Esophagus squamous epithelium (tissue), 5 donors: Measurements from ENCODE around the gene PRR12. TPM values are rescaled to one million over a fixed set of nuclear protein-coding genes. Genes with fewer than 3 reads are reported as not detected.

Experiments used
- DNase-seq: peaks from one replicate; lab custom pipeline; 2025; lab: John Stamatoyannopoulos, UW
- H3K27ac ChIP-seq, 4 donors: fragments of 200-600 bp; sonication (generic); one replicate each; pipeline ENCODE4 v1.5.1; 2016 to 2019; ENCODE audit warnings: mild to moderate bottlenecking in 1 of 4
- H3K27me3 ChIP-seq, 4 donors: fragments of 200-600 bp; sonication (generic); 1 replicate in 3 of 4; 2 replicates in 1 of 4; pipeline versions ENCODE4 v1.5.1 to v1.6.0; 2017 to 2021; ENCODE audit warnings: antibody characterized with exemption in 1 of 4
- H3K36me3 ChIP-seq, 3 donors: fragments of 200-600 bp; sonication (generic); one replicate each; pipeline ENCODE4 v1.5.1; 2016 to 2019
- H3K4me1 ChIP-seq, 3 donors: fragments of 200-600 bp; sonication (generic); one replicate each; pipeline ENCODE4 v1.5.1; 2017 to 2019
- H3K4me3 ChIP-seq, 4 donors: fragments of 200-600 bp; sonication (generic); 1 replicate in 3 of 4; 2 replicates in 1 of 4; pipeline ENCODE4 v1.5.1; 2016 to 2019; ENCODE audit warnings: mild to moderate bottlenecking in 2 of 4, moderate library complexity in 1 of 4
- H3K9me3 ChIP-seq, 3 donors: fragments of 200-600 bp; sonication (generic); one replicate each; pipeline ENCODE4 v1.5.1; 2016 to 2019
- CTCF ChIP-seq, 6 experiments: fragments of 450-650 bp in 4 of 6; fragments of 200-600 bp in 2 of 6; sonication (generic) in 2 of 6; IDR thresholded peaks; one replicate each; pipeline ENCODE4 v1.5.1; 2016 to 2019; ENCODE audit warnings: antibody characterized with exemption in 6 of 6, mild to moderate bottlenecking in 4 of 6, moderate library complexity in 4 of 6
- POLR2A ChIP-seq, 4 donors: fragments of 450-650 bp; IDR thresholded peaks; one replicate each; pipeline ENCODE4 v1.6.1; 2017; ENCODE audit warnings: antibody characterized with exemption in 4 of 4, mild to moderate bottlenecking in 4 of 4, moderate library complexity in 3 of 4
- WGBS, 2 donors: methylation state at CpG; one replicate each; pipeline ENCODE4 v1.1.5; 2018; 5-methylcytosine and 5-hydroxymethylcytosine counted together
- intact Hi-C: fragments of 100-400 bp; cut with DNase I; formaldehyde crosslinking; loops from one replicate; pipeline ENCODE4 v1.15.0; 2022
- total RNA-seq, 4 donors: library from RNA; depleted of rRNA; stranded (reverse); fragments of >200 nt; gene quantifications; one replicate each; pipeline ENCODE4 v1.1.0, GENCODE V29; 2016
- donor health status: DM: yes; HTN: yes; CAD: no.

The PRR12 gene
- total RNA-seq, 4 donors from 2014 or later = 4.5 to 11.9 (median 7.7) TPM

- H3K27ac ChIP-seq = no peak overlapping the region
- peaks cover 9 to 34% (median 14%) of the 10 kb centered on the region in 3 donors for H3K4me1 ChIP-seq
- H3K27me3 ChIP-seq = no peaks in the 10 kb centered on the region
- intact Hi-C loops = no loop called here
- TF ChIP-seq CTCF (IDR thresholded peaks at IDR 0.05) = no peak
- no peak for TF ChIP-seq POLR2A (IDR thresholded peaks at IDR 0.05)
- 93 to 94% methylated on average over 4 to 12 of the region's 17 CpGs for WGBS, 2 donors
- H3K36me3 ChIP-seq = peaks cover 13 to 73% (median 26%) of the 10 kb centered on the region in 3 donors
- no peak for DNase-seq
- H3K9me3 ChIP-seq = no peaks in the 10 kb centered on the region
- no peak overlapping the region for H3K4me3 ChIP-seq
Measured at GRCh38 chr19:49646586-49646985, 55.6 kb downstream of the PRR12 start.

- Histone ChIP-seq H3K4me3 (no peak overlapping the region), H3K4me1 (no peaks in the 10 kb centered on the region), H3K36me3 (peaks cover 49 to 100% (median 66%) of the 10 kb centered on the region in 3 donors), H3K9me3 (no peaks in the 10 kb centered on the region), H3K27me3 (no peaks in the 10 kb centered on the region), H3K27ac (no peak overlapping the region)
- WGBS, 2 donors = 94 to 96% methylated on average over 6 to 16 of the region's 72 CpGs
- DNase-seq = no peak
- TF ChIP-seq POLR2A (IDR thresholded peaks at IDR 0.05) (no peak), CTCF (IDR thresholded peaks at IDR 0.05) (no peak)
- intact Hi-C loops = no loop called here
Measured at GRCh38 chr19:49651029-49651819, 60.2 kb downstream of the PRR12 start.

DNA sequence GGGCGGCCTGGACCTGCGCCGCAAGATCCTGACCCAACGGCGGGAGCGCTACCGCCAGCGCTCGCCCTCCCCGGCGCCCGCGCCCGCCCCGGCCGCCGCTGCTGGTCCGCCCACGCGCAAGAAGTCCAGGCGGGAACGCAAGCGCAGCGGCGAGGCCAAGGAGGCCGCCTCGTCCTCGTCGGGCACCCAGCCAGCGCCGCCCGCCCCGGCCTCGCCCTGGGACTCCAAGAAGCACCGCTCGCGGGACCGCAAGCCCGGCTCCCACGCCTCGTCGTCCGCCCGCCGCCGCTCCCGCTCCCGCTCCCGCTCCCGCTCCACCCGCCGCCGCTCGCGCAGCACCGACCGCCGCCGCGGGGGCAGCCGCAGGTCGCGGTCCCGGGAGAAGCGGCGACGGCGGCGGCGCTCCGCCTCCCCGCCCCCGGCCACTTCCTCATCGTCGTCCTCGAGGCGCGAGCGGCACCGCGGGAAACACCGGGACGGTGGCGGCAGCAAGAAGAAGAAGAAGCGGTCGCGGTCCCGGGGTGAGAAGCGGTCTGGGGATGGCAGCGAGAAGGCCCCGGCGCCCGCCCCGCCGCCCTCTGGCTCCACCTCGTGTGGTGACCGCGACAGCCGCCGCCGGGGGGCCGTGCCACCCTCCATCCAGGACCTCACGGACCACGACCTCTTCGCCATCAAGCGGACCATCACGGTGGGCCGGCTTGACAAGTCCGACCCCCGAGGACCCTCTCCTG is 61.0 kb downstream of the PRR12 start:
- Histone ChIP-seq H3K9me3 (no peaks in the 10 kb centered on the region), H3K36me3 (peaks cover 47 to 100% (median 68%) of the 10 kb centered on the region in 3 donors), H3K27ac (no peak overlapping the region), H3K27me3 (no peaks in the 10 kb centered on the region), H3K4me1 (no peaks in the 10 kb centered on the region), H3K4me3 (no peak overlapping the region)
- intact Hi-C loops = no loop called here
- no peak for DNase-seq
- TF ChIP-seq CTCF (IDR thresholded peaks at IDR 0.05) = no peak
- TF ChIP-seq POLR2A (IDR thresholded peaks at IDR 0.05) = no peak
- WGBS, 2 donors = 95% methylated on average over 42 of the region's 110 CpGs

- 87 to 96% methylated on average over 15 to 20 of the region's 58 CpGs for WGBS, 2 donors
- H3K4me1 ChIP-seq = no peaks in the 10 kb centered on the region
- H3K36me3 ChIP-seq = peaks cover 55 to 100% (median 66%) of the 10 kb centered on the region in 3 donors
- H3K4me3 ChIP-seq = no peak overlapping the region
- no peaks in the 10 kb centered on the region for H3K27me3 ChIP-seq
- DNase-seq = no peak
- no peak overlapping the region for H3K27ac ChIP-seq
- TF ChIP-seq CTCF (IDR thresholded peaks at IDR 0.05) (no peak), POLR2A (IDR thresholded peaks at IDR 0.05) (no peak)
- H3K9me3 ChIP-seq = no peaks in the 10 kb centered on the region
- intact Hi-C loops = no loop called here
Measured at GRCh38 chr19:49652551-49653465, 61.8 kb downstream of the PRR12 start.
